HUES48 (cell line): ENCODE measurements around the gene MACROD2.

Source experiments
- H3K27ac ChIP-seq: one replicate; pipeline ENCODE4 v1.7.0; 2013; ENCODE audit warnings: low read depth, low read length, inconsistent platforms
- H3K27me3 ChIP-seq: 2 replicates; pipeline ENCODE4 v1.6.1; 2013; ENCODE audit warnings: mild to moderate bottlenecking, low read length; ENCODE audit not compliant: control insufficient read depth, insufficient read depth
- H3K36me3 ChIP-seq: 2 replicates; pipeline ENCODE4 v1.6.1; 2013; ENCODE audit warnings: low read length; ENCODE audit not compliant: control insufficient read depth, insufficient read depth
- H3K4me1 ChIP-seq: 2 replicates; pipeline ENCODE4 v1.6.1; 2013; ENCODE audit warnings: mild to moderate bottlenecking, low read length; ENCODE audit not compliant: control insufficient read depth, insufficient read depth
- H3K4me3 ChIP-seq: 2 replicates; pipeline ENCODE4 v1.5.1; 2013; ENCODE audit warnings: mild to moderate bottlenecking, low read depth, low read length
- H3K9ac ChIP-seq: 2 replicates; pipeline ENCODE4 v1.6.1; 2013; ENCODE audit warnings: mild to moderate bottlenecking, low read depth, low read length, moderate library complexity
- H3K9me3 ChIP-seq: 2 replicates; pipeline ENCODE4 v1.6.1; 2013; ENCODE audit warnings: low read length; ENCODE audit not compliant: control insufficient read depth, insufficient read depth

MACROD2 gene

GRCh38 chr20:14512839-14513238 lies 517.5 kb downstream of the MACROD2 start:
- Histone ChIP-seq H3K27ac (no peak overlapping the region), H3K4me1 (no peaks in the 10 kb centered on the region), H3K9me3 (no peaks in the 10 kb centered on the region), H3K36me3 (no peaks in the 10 kb centered on the region), H3K9ac (no peak overlapping the region), H3K4me3 (no peak overlapping the region), H3K27me3 (no peaks in the 10 kb centered on the region)

GRCh38 chr20:14518648-14519047 lies 523.3 kb downstream of the MACROD2 start:
- Histone ChIP-seq H3K4me1 (no peaks in the 10 kb centered on the region), H3K9me3 (no peaks in the 10 kb centered on the region), H3K27me3 (no peaks in the 10 kb centered on the region), H3K9ac (no peak overlapping the region), H3K4me3 (no peak overlapping the region), H3K36me3 (no peaks in the 10 kb centered on the region), H3K27ac (no peak overlapping the region)

GRCh38 chr20:14521016-14521415 lies 525.7 kb downstream of the MACROD2 start:
- Histone ChIP-seq H3K27ac (no peak overlapping the region), H3K9ac (no peak overlapping the region), H3K4me1 (no peaks in the 10 kb centered on the region), H3K36me3 (no peaks in the 10 kb centered on the region), H3K9me3 (no peaks in the 10 kb centered on the region), H3K27me3 (no peaks in the 10 kb centered on the region), H3K4me3 (no peak overlapping the region)

GRCh38 chr20:14521436-14521835 lies 526.1 kb downstream of the MACROD2 start:
- H3K9me3 ChIP-seq: no peaks in the 10 kb centered on the region
- H3K4me1 ChIP-seq: no peaks in the 10 kb centered on the region
- H3K27me3 ChIP-seq: no peaks in the 10 kb centered on the region
- H3K4me3 ChIP-seq: no peak overlapping the region
- H3K36me3 ChIP-seq: no peaks in the 10 kb centered on the region
- no peak overlapping the region for H3K27ac ChIP-seq
- H3K9ac ChIP-seq: no peak overlapping the region

GRCh38 chr20:14522595-14522994 lies 527.3 kb downstream of the MACROD2 start:
- H3K9me3 ChIP-seq: no peaks in the 10 kb centered on the region
- no peaks in the 10 kb centered on the region for H3K27me3 ChIP-seq
- H3K27ac ChIP-seq: no peak overlapping the region
- no peak overlapping the region for H3K4me3 ChIP-seq
- no peak overlapping the region for H3K9ac ChIP-seq
- H3K4me1 ChIP-seq: no peaks in the 10 kb centered on the region
- no peaks in the 10 kb centered on the region for H3K36me3 ChIP-seq

- Histone ChIP-seq H3K27ac (no peak overlapping the region), H3K36me3 (no peaks in the 10 kb centered on the region), H3K9me3 (no peaks in the 10 kb centered on the region), H3K9ac (no peak overlapping the region), H3K4me1 (no peaks in the 10 kb centered on the region), H3K27me3 (no peaks in the 10 kb centered on the region), H3K4me3 (no peak overlapping the region)
Measured at GRCh38 chr20:14523090-14523489, 527.8 kb downstream of the MACROD2 start.

- H3K27me3 ChIP-seq: no peaks in the 10 kb centered on the region
- H3K9me3 ChIP-seq: no peaks in the 10 kb centered on the region
- no peak overlapping the region for H3K9ac ChIP-seq
- no peak overlapping the region for H3K27ac ChIP-seq
- no peak overlapping the region for H3K4me3 ChIP-seq
- no peaks in the 10 kb centered on the region for H3K36me3 ChIP-seq
- H3K4me1 ChIP-seq: no peaks in the 10 kb centered on the region
Measured at GRCh38 chr20:14525426-14525825, 530.1 kb downstream of the MACROD2 start.

- no peaks in the 10 kb centered on the region for H3K4me1 ChIP-seq
- no peaks in the 10 kb centered on the region for H3K27me3 ChIP-seq
- H3K36me3 ChIP-seq: no peaks in the 10 kb centered on the region
- H3K9ac ChIP-seq: no peak overlapping the region
- no peak overlapping the region for H3K4me3 ChIP-seq
- no peak overlapping the region for H3K27ac ChIP-seq
- no peaks in the 10 kb centered on the region for H3K9me3 ChIP-seq
Measured at GRCh38 chr20:14526891-14527290, 531.6 kb downstream of the MACROD2 start.

- H3K27ac ChIP-seq: no peak overlapping the region
- H3K4me3 ChIP-seq: no peak overlapping the region
- no peaks in the 10 kb centered on the region for H3K9me3 ChIP-seq
- H3K9ac ChIP-seq: no peak overlapping the region
- H3K27me3 ChIP-seq: no peaks in the 10 kb centered on the region
- no peaks in the 10 kb centered on the region for H3K4me1 ChIP-seq
- no peaks in the 10 kb centered on the region for H3K36me3 ChIP-seq
Measured at GRCh38 chr20:14531786-14532185, 536.5 kb downstream of the MACROD2 start.

- Histone ChIP-seq H3K9me3 (no peaks in the 10 kb centered on the region), H3K27me3 (no peaks in the 10 kb centered on the region), H3K4me1 (no peaks in the 10 kb centered on the region), H3K27ac (no peak overlapping the region), H3K36me3 (no peaks in the 10 kb centered on the region), H3K9ac (no peak overlapping the region), H3K4me3 (no peak overlapping the region)
Measured at GRCh38 chr20:14536738-14537137, 541.4 kb downstream of the MACROD2 start.

GRCh38 chr20:14538433-14538832 lies 543.1 kb downstream of the MACROD2 start:
- no peak overlapping the region for H3K9ac ChIP-seq
- H3K27ac ChIP-seq: no peak overlapping the region
- H3K4me1 ChIP-seq: no peaks in the 10 kb centered on the region
- H3K27me3 ChIP-seq: no peaks in the 10 kb centered on the region
- H3K9me3 ChIP-seq: no peaks in the 10 kb centered on the region
- H3K36me3 ChIP-seq: no peaks in the 10 kb centered on the region
- H3K4me3 ChIP-seq: no peak overlapping the region

GRCh38 chr20:14543040-14543439 lies 547.7 kb downstream of the MACROD2 start:
- Histone ChIP-seq H3K27me3 (no peaks in the 10 kb centered on the region), H3K27ac (no peak overlapping the region), H3K4me3 (no peak overlapping the region), H3K9me3 (no peaks in the 10 kb centered on the region), H3K4me1 (no peaks in the 10 kb centered on the region), H3K36me3 (no peaks in the 10 kb centered on the region), H3K9ac (no peak overlapping the region)
